NCI-H1436 (cell line): ENCODE results near the gene CLRN2.

Source experiments
- DNase-seq: peaks from one replicate; lab custom pipeline; 2025; lab: John Stamatoyannopoulos, UW

The CLRN2 gene

GRCh38 chr4:17514865-17515264 is at the start of gene CLRN2:
Gene CLRN2, plus strand, starts transcription at chr4:17515165. Its CDS starts 102 bp downstream, at chr4:17515267.
- DNase-seq, result no peak

- DNase-seq, result no peak
Observed at GRCh38 chr4:17468619-17469221, 46.2 kb upstream of the CLRN2 start.

- no peak for DNase-seq
Observed at GRCh38 chr4:17469931-17470674, 44.9 kb upstream of the CLRN2 start.

GRCh38 chr4:17475481-17475880 is 39.5 kb upstream of the CLRN2 start:
- DNase-seq, result no peak

- no peak for DNase-seq
Observed at GRCh38 chr4:17476853-17477252, 38.1 kb upstream of the CLRN2 start.

- no peak for DNase-seq
Observed at GRCh38 chr4:17477774-17478472, 37.0 kb upstream of the CLRN2 start.

- no peak for DNase-seq
Observed at GRCh38 chr4:17480210-17480927, 34.6 kb upstream of the CLRN2 start.

- DNase-seq, result no peak
Observed at GRCh38 chr4:17480955-17481354, 34.0 kb upstream of the CLRN2 start.

- no peak for DNase-seq
Observed at GRCh38 chr4:17482716-17483115, 32.2 kb upstream of the CLRN2 start.

GRCh38 chr4:17489123-17489522 is 25.8 kb upstream of the CLRN2 start:
- DNase-seq, result no peak

- DNase-seq, result no peak
Observed at GRCh38 chr4:17489721-17490120, 25.2 kb upstream of the CLRN2 start.

GRCh38 chr4:17490575-17491059 is 24.3 kb upstream of the CLRN2 start:
- no peak for DNase-seq

- no peak for DNase-seq
Observed at GRCh38 chr4:17491196-17491595, 23.8 kb upstream of the CLRN2 start.

- DNase-seq, result no peak
Observed at GRCh38 chr4:17492058-17492741, 22.8 kb upstream of the CLRN2 start.

GRCh38 chr4:17492876-17493275 is 22.1 kb upstream of the CLRN2 start:
- DNase-seq, result no peak

GRCh38 chr4:17493619-17494018 is 21.3 kb upstream of the CLRN2 start:
- no peak for DNase-seq

- DNase-seq, result no peak
Observed at GRCh38 chr4:17494258-17495190, 20.4 kb upstream of the CLRN2 start.

- DNase-seq, result no peak
Observed at GRCh38 chr4:17497890-17498523, 17.0 kb upstream of the CLRN2 start.

- DNase-seq, result no peak
Observed at GRCh38 chr4:17500574-17500973, 14.4 kb upstream of the CLRN2 start.

- DNase-seq, result no peak
Observed at GRCh38 chr4:17502756-17503155, 12.2 kb upstream of the CLRN2 start.
